ENCODE results near the gene NFKB1.
A peak's percentile ranks its signal among the peaks of the same experiment; 100 is the strongest.
"Not testable (repeated sequence)": the region's sequence is repeated elsewhere in the genome, so short reads cannot be mapped to it uniquely, and the experiment has no call there.

NFKB1 gene

GRCh38 chr4:102567427-102567826 lies 66.3 kb downstream of the NFKB1 start:
- no peak for DNase-seq (ENCODE audit: low spot score)

- no peak for DNase-seq (ENCODE audit: low spot score)
Measured at GRCh38 chr4:102569200-102569599, 68.0 kb downstream of the NFKB1 start.

GRCh38 chr4:102570211-102570610 lies 69.1 kb downstream of the NFKB1 start:
- not testable (repeated sequence) for DNase-seq (ENCODE audit: low spot score)

- DNase-seq (ENCODE audit: low spot score), result no peak
Measured at GRCh38 chr4:102572452-102572851, 71.3 kb downstream of the NFKB1 start.

- no peak for DNase-seq (ENCODE audit: low spot score)
Measured at GRCh38 chr4:102574317-102574716, 73.2 kb downstream of the NFKB1 start.

- DNase-seq (ENCODE audit: low spot score), result no peak
Measured at GRCh38 chr4:102575369-102576129, 74.4 kb downstream of the NFKB1 start.

GRCh38 chr4:102578270-102578669 lies 77.1 kb downstream of the NFKB1 start:
- DNase-seq (ENCODE audit: low spot score), result no peak

GRCh38 chr4:102578819-102579218 lies 77.7 kb downstream of the NFKB1 start:
- DNase-seq (ENCODE audit: low spot score), result peak; percentile 33

GRCh38 chr4:102579794-102580462 lies 78.8 kb downstream of the NFKB1 start:
- no peak for DNase-seq (ENCODE audit: low spot score)

- no peak for DNase-seq (ENCODE audit: low spot score)
Measured at GRCh38 chr4:102580463-102580842, 79.3 kb downstream of the NFKB1 start.

GRCh38 chr4:102584091-102584490 lies 82.9 kb downstream of the NFKB1 start:
- DNase-seq (ENCODE audit: low spot score), result no peak

GRCh38 chr4:102585329-102585728 lies 84.2 kb downstream of the NFKB1 start:
- DNase-seq (ENCODE audit: low spot score), result no peak

GRCh38 chr4:102586002-102586643 lies 85.0 kb downstream of the NFKB1 start:
- DNase-seq (ENCODE audit: low spot score), result no peak

GRCh38 chr4:102586644-102587021 lies 85.5 kb downstream of the NFKB1 start:
- no peak for DNase-seq (ENCODE audit: low spot score)

- DNase-seq (ENCODE audit: low spot score), result no peak
Measured at GRCh38 chr4:102589743-102590142, 88.6 kb downstream of the NFKB1 start.

GRCh38 chr4:102592256-102592655 lies 91.1 kb downstream of the NFKB1 start:
- no peak for DNase-seq (ENCODE audit: low spot score)

- DNase-seq (ENCODE audit: low spot score), result no peak
Measured at GRCh38 chr4:102593147-102593546, 92.0 kb downstream of the NFKB1 start.

- DNase-seq (ENCODE audit: low spot score), result no peak
Measured at GRCh38 chr4:102594000-102594399, 92.8 kb downstream of the NFKB1 start.

- DNase-seq (ENCODE audit: low spot score), result no peak
Measured at GRCh38 chr4:102596532-102596931, 95.4 kb downstream of the NFKB1 start.

- DNase-seq (ENCODE audit: low spot score), result no peak
Measured at GRCh38 chr4:102598086-102598761, 97.1 kb downstream of the NFKB1 start.

- DNase-seq (ENCODE audit: low spot score), result no peak
Measured at GRCh38 chr4:102598762-102599374, 97.7 kb downstream of the NFKB1 start.

- no peak for DNase-seq (ENCODE audit: low spot score)
Measured at GRCh38 chr4:102599455-102599854, 98.3 kb downstream of the NFKB1 start.

Data from hematopoietic multipotent progenitor cell treated with erythropoietin and hydrocortisone succinate and interleukin-3 and kit ligand, for 17 days (in vitro differentiated cells).